DOHH2 (cell line): Measurements from ENCODE around the gene SAA1.

ENCODE experiments used
- EZH2phosphoT487 ChIP-seq: fragments of 200-600 bp; sonication (generic); IDR thresholded peaks from 2 replicates; pipeline ENCODE4 v1.6.1; 2017; ENCODE audit warnings: borderline replicate concordance, mild to moderate bottlenecking, antibody characterized with exemption, low read length, moderate library complexity, mixed read lengths
- TF ChIP-seq, protein P1 (sequence below): fragments of 200-600 bp; sonication (generic); IDR thresholded peaks from one replicate; pipeline ENCODE4 v1.5.1; 2014; ENCODE audit warnings: antibody characterized with exemption, mild to moderate bottlenecking, low read depth, low read length; ENCODE audit not compliant: poor library complexity, severe bottlenecking

DNA sequence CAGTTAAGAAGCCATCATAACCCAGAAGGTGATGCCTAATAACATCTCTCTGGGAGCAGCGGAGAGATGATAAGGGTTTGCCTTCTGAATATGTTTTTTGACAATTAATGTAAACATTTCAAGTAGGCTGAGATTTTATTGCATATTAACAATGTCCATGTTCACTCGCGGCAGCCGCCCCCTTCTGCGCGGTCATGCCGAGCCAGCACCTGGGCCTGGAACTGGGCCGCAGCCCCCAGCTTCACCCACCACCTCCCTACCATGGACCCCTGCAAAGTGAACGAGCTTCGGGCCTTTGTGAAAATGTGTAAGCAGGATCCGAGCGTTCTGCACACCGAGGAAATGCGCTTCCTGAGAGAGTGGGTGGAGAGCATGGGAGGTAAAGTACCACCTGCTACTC is 4.3 kb upstream of the SAA1 start:
- TF ChIP-seq, protein P1, sequence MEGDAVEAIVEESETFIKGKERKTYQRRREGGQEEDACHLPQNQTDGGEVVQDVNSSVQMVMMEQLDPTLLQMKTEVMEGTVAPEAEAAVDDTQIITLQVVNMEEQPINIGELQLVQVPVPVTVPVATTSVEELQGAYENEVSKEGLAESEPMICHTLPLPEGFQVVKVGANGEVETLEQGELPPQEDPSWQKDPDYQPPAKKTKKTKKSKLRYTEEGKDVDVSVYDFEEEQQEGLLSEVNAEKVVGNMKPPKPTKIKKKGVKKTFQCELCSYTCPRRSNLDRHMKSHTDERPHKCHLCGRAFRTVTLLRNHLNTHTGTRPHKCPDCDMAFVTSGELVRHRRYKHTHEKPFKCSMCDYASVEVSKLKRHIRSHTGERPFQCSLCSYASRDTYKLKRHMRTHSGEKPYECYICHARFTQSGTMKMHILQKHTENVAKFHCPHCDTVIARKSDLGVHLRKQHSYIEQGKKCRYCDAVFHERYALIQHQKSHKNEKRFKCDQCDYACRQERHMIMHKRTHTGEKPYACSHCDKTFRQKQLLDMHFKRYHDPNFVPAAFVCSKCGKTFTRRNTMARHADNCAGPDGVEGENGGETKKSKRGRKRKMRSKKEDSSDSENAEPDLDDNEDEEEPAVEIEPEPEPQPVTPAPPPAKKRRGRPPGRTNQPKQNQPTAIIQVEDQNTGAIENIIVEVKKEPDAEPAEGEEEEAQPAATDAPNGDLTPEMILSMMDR: no peak
- no peak for TF ChIP-seq EZH2phosphoT487
